Caco-2 (cell line): ENCODE measurements around the gene SLX4. TPM values are rescaled to one million over a fixed set of nuclear protein-coding genes. Genes with fewer than 3 reads are reported as not detected.

ENCODE experiments used
- BruUV-seq: library from RNA; stranded (reverse); fragments of 400-500 nt; replicated peaks from 2 replicates; lab custom pipeline; 2021; lab: Mats Ljungman, UMichigan
- CTCF ChIA-PET: fragments of 300-600 bp; sonication (Branson Sonifier 250); formaldehyde crosslinking; loops from one replicate; lab custom pipeline; 2022; ENCODE audit warnings: antibody characterized with exemption; lab: Charles Lee
- POLR2A ChIA-PET: fragments of 300-600 bp; sonication (Branson Sonifier 250); formaldehyde crosslinking; loops from one replicate; lab custom pipeline; 2022; ENCODE audit warnings: antibody characterized with exemption; lab: Charles Lee
- DNase-seq, 2 experiments: peaks; one replicate each; pipeline versions ENCODE4 v3.0.0 to v3.0.0-alpha.2; 2020 to 2022
- H3K27me3 ChIP-seq: replicated peaks from 2 replicates; pipeline ENCODE4 v1.6.0; 2011; ENCODE audit warnings: low read length; ENCODE audit not compliant: control insufficient read depth, insufficient read depth
- H3K36me3 ChIP-seq: 2 replicates; pipeline ENCODE4 v1.5.1; 2011; ENCODE audit warnings: low read length; ENCODE audit not compliant: control insufficient read depth, insufficient read depth
- H3K4me1 ChIP-seq: fragments of 250-450 bp; sonication (Bioruptor Pico); 2 replicates; pipeline ENCODE4 v1.5.1; 2020; ENCODE audit warnings: mild to moderate bottlenecking
- H3K4me3 ChIP-seq: 2 replicates; pipeline ENCODE4 v1.5.1; 2011; ENCODE audit warnings: low read depth, mild to moderate bottlenecking, control low read depth, low read length
- H3K9me3 ChIP-seq: fragments of 250-450 bp; sonication (Bioruptor Pico); 2 replicates; pipeline ENCODE4 v1.5.1; 2020; ENCODE audit warnings: mild to moderate bottlenecking, moderate library complexity
- H3K27ac Mint-ChIP-seq: one replicate; pipeline ENCODE4 v1.8.0; 2022; ENCODE audit warnings: mixed read lengths; ENCODE audit not compliant: unreplicated experiment
- H3K27me3 Mint-ChIP-seq: one replicate; pipeline ENCODE4 v1.8.0; 2022; ENCODE audit warnings: mixed read lengths; ENCODE audit not compliant: insufficient read depth, unreplicated experiment
- H3K36me3 Mint-ChIP-seq: one replicate; pipeline ENCODE4 v1.8.0; 2022; ENCODE audit warnings: mild to moderate bottlenecking, mixed read lengths; ENCODE audit not compliant: insufficient read depth, unreplicated experiment
- H3K4me1 Mint-ChIP-seq: one replicate; pipeline ENCODE4 v1.8.0; 2022; ENCODE audit warnings: low read depth, mixed read lengths; ENCODE audit not compliant: unreplicated experiment
- H3K4me3 Mint-ChIP-seq: one replicate; pipeline ENCODE4 v1.8.0; 2022; ENCODE audit warnings: mild to moderate bottlenecking, moderate library complexity, mixed read lengths; ENCODE audit not compliant: unreplicated experiment
- H3K9me3 Mint-ChIP-seq: one replicate; pipeline ENCODE4 v1.8.0; 2022; ENCODE audit warnings: mixed read lengths; ENCODE audit not compliant: unreplicated experiment
- intact Hi-C: fragments of 100-400 bp; cut with micrococcal nuclease; formaldehyde crosslinking; loops from one replicate; pipeline ENCODE4 v1.10.0; 2022; ENCODE audit not compliant: unreplicated experiment
- total RNA-seq: library from RNA; stranded (reverse); gene quantifications from 2 replicates; pipeline ENCODE4 v1.2.3, GENCODE V29; 2022
- TF ChIP-seq, protein P1 (sequence below), 2 experiments: fragments of 200-600 bp in 1 of 2; IDR thresholded peaks; 1 replicate in 1 of 2; 2 replicates in 1 of 2; pipeline versions ENCODE4 v1.5.1 to v1.8.0; 2011 to 2022; ENCODE audit warnings: antibody characterized with exemption in 1 of 2, control low read depth in 1 of 2, inconsistent platforms in 1 of 2, low read depth in 1 of 2, low read length in 1 of 2, mild to moderate bottlenecking in 1 of 2, moderate library complexity in 1 of 2; ENCODE audit not compliant: insufficient read depth in 1 of 2, severe bottlenecking in 1 of 2, unreplicated experiment in 1 of 2

Gene SLX4
- total RNA-seq, 1 experiment from 2014 or later: 10.4 TPM

DNA sequence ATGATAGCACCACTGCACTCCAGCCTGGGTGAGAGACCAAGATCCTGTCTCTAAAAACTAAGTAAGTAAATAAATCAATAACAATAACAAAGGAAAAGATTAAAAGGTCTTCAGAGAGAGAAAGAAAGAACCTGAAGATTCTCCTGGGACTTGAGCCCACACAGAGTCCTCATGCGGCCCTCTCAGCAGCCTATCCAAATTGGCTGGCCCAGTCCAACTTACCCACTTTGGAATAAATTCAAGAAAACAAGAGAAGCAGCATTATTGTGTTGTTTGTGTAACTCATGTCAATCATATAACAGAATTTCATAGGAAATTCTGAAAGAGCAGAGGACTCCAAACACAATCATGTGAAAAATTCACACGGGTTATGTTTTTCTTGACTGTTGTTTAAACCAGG lies 3.8 kb downstream of the SLX4 start:
- H3K4me3 ChIP-seq: no peak overlapping the region
- no peak overlapping the region for H3K4me3 Mint-ChIP-seq
- DNase-seq: no peak
- H3K4me1 ChIP-seq: peaks cover 12% of the 10 kb centered on the region; the same call in 1 of the 2 replicates
- no peaks in the 10 kb centered on the region; the same call in 1 of the 2 replicates for H3K36me3 ChIP-seq
- H3K27me3 ChIP-seq: no peaks in the 10 kb centered on the region
- BruUV-seq: no TSS peak
- intact Hi-C loops: no loop called here
- H3K27me3 Mint-ChIP-seq: no peaks in the 10 kb centered on the region
- no peaks in the 10 kb centered on the region for H3K36me3 Mint-ChIP-seq
- ChIA-PET POLR2A (no interaction called here), CTCF (no interaction called here)
- no peaks in the 10 kb centered on the region for H3K9me3 ChIP-seq
- peaks cover 14% of the 10 kb centered on the region for H3K4me1 Mint-ChIP-seq
- no peak overlapping the region for H3K27ac Mint-ChIP-seq
- H3K9me3 Mint-ChIP-seq: no peaks in the 10 kb centered on the region
- TF ChIP-seq, protein P1, sequence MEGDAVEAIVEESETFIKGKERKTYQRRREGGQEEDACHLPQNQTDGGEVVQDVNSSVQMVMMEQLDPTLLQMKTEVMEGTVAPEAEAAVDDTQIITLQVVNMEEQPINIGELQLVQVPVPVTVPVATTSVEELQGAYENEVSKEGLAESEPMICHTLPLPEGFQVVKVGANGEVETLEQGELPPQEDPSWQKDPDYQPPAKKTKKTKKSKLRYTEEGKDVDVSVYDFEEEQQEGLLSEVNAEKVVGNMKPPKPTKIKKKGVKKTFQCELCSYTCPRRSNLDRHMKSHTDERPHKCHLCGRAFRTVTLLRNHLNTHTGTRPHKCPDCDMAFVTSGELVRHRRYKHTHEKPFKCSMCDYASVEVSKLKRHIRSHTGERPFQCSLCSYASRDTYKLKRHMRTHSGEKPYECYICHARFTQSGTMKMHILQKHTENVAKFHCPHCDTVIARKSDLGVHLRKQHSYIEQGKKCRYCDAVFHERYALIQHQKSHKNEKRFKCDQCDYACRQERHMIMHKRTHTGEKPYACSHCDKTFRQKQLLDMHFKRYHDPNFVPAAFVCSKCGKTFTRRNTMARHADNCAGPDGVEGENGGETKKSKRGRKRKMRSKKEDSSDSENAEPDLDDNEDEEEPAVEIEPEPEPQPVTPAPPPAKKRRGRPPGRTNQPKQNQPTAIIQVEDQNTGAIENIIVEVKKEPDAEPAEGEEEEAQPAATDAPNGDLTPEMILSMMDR (IDR thresholded peaks at IDR 0.05; ENCODE audit: insufficient read depth in 1 of 2, low read depth in 1 of 2, low read length in 1 of 2, severe bottlenecking in 1 of 2, unreplicated experiment in 1 of 2): no peak

DNA sequence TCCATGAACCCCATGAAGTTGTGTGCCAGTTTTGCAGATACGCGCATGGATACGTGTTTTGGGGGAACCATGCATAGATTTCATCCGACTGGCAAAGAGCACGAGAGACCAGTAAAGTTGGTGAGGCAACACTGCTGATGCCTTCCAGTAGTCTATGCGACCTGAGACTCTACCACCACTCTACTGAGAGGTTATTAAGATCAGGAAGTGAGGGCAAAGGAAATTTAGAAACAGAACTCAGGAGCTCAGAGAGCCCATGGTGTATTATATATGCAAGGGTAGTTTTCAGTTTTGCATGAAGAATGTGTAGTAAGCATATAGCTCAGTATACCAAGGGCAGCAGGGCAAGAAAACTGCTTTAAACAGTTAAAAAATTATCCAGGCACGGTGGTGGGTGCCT lies 4.2 kb downstream of the SLX4 start:
- no peak for DNase-seq
- no peak overlapping the region for H3K4me3 ChIP-seq
- ChIA-PET POLR2A (no interaction called here), CTCF (no interaction called here)
- BruUV-seq: no TSS peak
- H3K27me3 ChIP-seq: no peaks in the 10 kb centered on the region
- no peak overlapping the region for H3K27ac Mint-ChIP-seq
- TF ChIP-seq, protein P1 (IDR thresholded peaks at IDR 0.05; ENCODE audit: insufficient read depth in 1 of 2, low read depth in 1 of 2, low read length in 1 of 2, severe bottlenecking in 1 of 2, unreplicated experiment in 1 of 2): no peak
- no peaks in the 10 kb centered on the region; the same call in 1 of the 2 replicates for H3K36me3 ChIP-seq
- H3K4me3 Mint-ChIP-seq: no peak overlapping the region
- H3K27me3 Mint-ChIP-seq: no peaks in the 10 kb centered on the region
- H3K36me3 Mint-ChIP-seq: no peaks in the 10 kb centered on the region
- peaks cover 10% of the 10 kb centered on the region for H3K4me1 Mint-ChIP-seq
- no peaks in the 10 kb centered on the region for H3K9me3 ChIP-seq
- no peaks in the 10 kb centered on the region for H3K9me3 Mint-ChIP-seq
- peaks cover 12% of the 10 kb centered on the region; the same call in 1 of the 2 replicates for H3K4me1 ChIP-seq
- intact Hi-C loops: no loop called here

DNA sequence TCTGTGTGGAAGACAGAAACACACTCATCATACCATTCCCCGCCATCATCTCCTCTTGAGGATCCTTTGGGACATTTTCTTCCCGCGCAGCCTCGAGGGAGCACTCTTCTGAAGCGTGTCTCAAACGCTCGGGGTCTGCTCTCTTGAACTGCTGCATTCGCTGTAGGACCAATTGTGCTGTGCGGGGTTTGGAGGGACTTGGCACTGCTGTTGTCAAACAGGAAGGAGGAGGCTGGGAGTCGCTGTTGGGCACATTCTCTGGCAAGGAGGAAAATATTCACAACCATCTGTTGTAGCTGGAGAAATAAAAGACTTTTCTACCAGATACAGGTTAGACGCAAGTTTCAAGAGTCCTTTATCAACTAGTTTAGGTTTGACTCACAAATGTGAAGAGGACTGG lies 5.0 kb downstream of the SLX4 start:
- no peaks in the 10 kb centered on the region for H3K9me3 Mint-ChIP-seq
- no peak overlapping the region for H3K4me3 ChIP-seq
- no peak overlapping the region for H3K27ac Mint-ChIP-seq
- POLR2A ChIA-PET: no interaction called here
- H3K4me1 ChIP-seq: peaks cover 12% of the 10 kb centered on the region; the same call in 1 of the 2 replicates
- intact Hi-C loops: no loop called here
- H3K36me3 Mint-ChIP-seq: peaks cover under 1% of the 10 kb centered on the region
- H3K4me1 Mint-ChIP-seq: peaks cover 10% of the 10 kb centered on the region
- H3K27me3 Mint-ChIP-seq: no peaks in the 10 kb centered on the region
- no peaks in the 10 kb centered on the region for H3K9me3 ChIP-seq
- BruUV-seq: no TSS peak
- DNase-seq: no peak
- H3K36me3 ChIP-seq: no peaks in the 10 kb centered on the region
- no peaks in the 10 kb centered on the region for H3K27me3 ChIP-seq
- CTCF ChIA-PET: no interaction called here
- no peak overlapping the region for H3K4me3 Mint-ChIP-seq
- TF ChIP-seq, protein P1 (IDR thresholded peaks at IDR 0.05; ENCODE audit: insufficient read depth in 1 of 2, low read depth in 1 of 2, low read length in 1 of 2, severe bottlenecking in 1 of 2, unreplicated experiment in 1 of 2): no peak
